T follicular helper cell (primary cell): ENCODE measurements around the gene DEFB108B.
"Not testable (repeated sequence)": the region's sequence is repeated elsewhere in the genome, so short reads cannot be mapped to it uniquely, and the experiment has no call there.

Source experiments
- DNase-seq: peaks from one replicate; pipeline ENCODE4 v3.0.0-alpha.2; 2020; ENCODE audit warnings: low read depth

DEFB108B gene

DNA sequence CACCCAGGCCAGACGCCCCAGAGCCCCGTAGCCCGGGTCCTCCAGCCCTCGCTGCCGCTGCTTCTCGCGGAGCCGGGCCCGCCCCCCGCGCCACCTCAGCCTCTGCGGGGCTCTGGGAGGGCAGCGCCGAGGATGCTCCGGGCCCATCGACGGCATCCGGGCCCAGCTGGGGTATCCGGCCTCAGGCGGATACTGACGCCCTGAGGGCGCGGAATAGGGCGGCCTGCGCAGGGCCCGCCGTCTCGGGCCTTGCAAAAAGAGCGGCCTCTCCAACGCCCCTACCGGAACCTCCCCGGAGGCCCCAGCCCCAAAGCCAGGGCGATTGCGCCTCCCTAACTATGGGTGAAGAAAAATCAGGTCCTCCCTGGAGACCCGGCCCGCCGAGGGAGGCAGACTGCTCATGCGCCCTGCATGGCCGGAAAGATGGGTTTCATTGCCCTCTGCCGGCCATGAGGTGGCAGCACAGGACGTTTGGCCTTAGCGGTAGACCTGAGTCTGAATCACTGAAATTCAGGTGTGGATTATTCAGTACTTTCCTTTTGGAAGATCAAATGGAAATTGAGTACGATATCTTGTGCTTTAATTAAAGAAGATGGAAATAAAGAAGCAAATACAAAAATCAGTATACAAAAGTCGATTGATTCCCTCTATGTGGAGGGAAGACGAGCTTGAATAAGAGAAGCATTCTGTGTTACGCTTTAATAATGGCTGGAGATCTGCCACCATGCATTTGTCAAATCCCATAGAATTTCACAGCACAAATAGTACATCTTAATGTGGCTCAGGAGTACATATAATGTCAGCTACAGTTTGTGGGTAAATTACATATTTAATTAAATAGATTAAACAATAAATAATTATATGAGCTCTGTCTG lies 19.3 kb upstream of the DEFB108B start:
- DNase-seq = peak; percentile 75

DNA sequence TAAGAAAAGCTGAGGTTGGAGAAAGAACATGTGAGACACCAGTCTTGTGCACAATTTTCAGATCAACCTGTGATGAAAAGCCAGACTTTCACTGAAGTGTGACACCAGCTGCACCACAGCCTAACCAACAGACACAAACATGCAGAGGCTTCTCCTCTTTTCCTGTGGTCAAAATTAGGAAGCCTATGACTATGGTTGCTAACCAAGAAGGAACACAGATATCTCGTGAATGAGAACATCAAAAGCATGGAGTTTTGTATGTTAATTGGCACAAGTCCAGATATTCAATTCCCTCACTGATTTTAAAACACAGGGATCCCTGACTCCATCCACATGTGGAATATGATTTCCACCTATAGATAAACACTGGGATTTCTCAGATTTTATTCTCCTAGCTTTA lies 11.5 kb upstream of the DEFB108B start:
- not testable (repeated sequence) for DNase-seq

GRCh38 chr11:71829247-71829646 lies 3.8 kb upstream of the DEFB108B start:
- not testable (repeated sequence) for DNase-seq

GRCh38 chr11:71829686-71830085 lies 3.3 kb upstream of the DEFB108B start:
- DNase-seq = not testable (repeated sequence)

DNA sequence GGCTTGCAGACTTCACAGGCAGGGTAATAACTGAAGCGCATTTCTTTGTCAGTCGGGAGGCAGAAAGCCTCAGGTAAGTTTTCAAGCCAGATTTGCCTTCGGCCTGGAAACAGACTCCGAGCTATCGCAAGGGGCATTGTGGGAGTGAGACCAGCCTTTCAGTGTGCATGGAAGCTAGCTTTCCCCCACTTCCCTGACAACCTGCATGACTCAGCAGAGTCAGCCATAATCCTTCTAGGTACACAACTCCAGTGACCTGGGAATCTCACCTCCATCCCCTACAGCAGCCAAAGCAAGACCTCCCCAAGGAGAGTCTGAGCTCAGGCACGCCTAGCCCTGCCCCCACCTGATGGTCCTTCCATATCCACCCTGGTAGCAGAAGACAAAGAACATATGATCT lies 9.7 kb downstream of the DEFB108B start:
- DNase-seq = not testable (repeated sequence)

- not testable (repeated sequence) for DNase-seq
These were observed 10.4 kb downstream of the DEFB108B start for GRCh38 chr11:71843355-71843754.

- no peak for DNase-seq
These were observed 10.9 kb downstream of the DEFB108B start for GRCh38 chr11:71843858-71844257.

- DNase-seq = not testable (repeated sequence)
These were observed 20.9 kb downstream of the DEFB108B start for GRCh38 chr11:71853895-71854294.

DNA sequence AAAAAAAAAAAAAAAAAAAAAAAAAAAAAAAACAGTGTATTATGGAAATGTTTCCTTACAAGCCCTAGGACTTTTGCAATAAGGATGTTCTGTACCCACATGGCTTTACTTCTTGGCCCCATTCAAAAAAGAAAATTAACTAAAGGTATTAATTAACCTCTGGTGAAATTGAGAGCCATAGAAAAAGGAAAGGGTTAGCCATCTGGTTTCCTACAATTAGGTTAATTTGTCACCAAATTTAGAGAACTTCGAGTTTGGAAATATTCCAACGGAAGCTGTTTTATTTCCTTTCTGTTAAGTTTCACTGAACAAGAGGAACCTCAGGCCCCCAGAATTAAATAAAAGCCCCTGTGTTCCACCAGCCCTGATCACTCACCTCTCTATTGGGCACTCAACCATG lies 22.9 kb downstream of the DEFB108B start:
- DNase-seq = not testable (repeated sequence)

DNA sequence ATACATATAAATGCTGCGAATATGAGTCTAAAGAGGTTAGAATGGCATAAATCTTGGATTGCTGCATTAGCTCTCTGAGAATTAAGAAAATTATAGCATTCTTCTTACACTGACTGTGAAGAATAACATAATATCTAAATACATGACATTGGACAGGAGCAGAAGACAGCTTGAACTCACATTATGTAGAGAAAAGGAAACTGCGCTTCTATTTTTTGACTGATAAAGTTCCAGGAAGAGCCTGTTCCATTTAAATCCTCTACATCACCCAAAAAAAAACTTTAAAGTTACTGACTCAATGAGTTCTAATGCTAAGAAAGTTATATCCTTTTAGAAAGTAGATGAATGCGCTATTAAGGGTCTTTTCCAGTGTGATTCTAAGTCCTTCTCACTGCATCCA lies 27.8 kb downstream of the DEFB108B start:
- DNase-seq = not testable (repeated sequence)

GRCh38 chr11:71863978-71864627 lies 31.1 kb downstream of the DEFB108B start:
- not testable (repeated sequence) for DNase-seq

DNA sequence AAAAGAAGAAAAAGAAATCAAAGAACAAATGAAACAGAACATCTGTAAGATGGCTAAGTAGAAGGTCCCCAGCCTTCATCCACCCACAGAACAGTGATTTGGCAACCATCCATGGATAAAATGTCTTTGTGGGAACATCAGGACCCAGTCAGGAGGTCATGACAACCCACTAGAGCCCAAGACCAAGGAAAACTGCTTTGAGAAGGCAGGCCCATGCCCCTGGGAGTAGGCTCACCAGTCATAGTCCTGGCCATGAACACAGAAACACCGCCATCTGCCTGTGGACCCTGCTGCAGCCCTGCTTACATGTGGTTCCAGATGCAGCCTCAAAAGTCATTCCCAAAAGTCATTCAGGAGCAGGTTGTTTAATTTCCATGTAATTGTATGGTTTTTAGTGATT lies 34.2 kb downstream of the DEFB108B start:
- DNase-seq = not testable (repeated sequence)

GRCh38 chr11:71869931-71870330 lies 36.9 kb downstream of the DEFB108B start:
- DNase-seq = not testable (repeated sequence)

DNA sequence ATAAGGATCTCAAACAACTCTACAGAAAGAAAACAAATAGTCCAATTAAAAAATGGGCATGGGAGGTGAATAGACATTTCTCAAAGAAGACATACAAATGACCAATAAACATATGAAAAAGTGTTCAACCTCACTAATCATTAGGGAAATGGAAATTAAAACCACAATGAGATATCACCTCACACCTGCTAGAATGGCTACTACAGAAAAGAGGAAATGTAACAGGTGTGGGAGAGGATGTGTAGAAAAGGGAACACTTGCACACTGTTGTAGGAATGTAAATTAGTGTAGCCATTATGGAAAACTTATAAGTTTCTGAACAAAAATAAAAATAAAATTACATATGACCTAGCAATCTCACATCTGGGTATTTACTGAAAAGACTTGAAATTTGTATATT lies 37.7 kb downstream of the DEFB108B start:
- DNase-seq = not testable (repeated sequence)

- DNase-seq = not testable (repeated sequence)
These were observed 43.3 kb downstream of the DEFB108B start for GRCh38 chr11:71876262-71876661.

DNA sequence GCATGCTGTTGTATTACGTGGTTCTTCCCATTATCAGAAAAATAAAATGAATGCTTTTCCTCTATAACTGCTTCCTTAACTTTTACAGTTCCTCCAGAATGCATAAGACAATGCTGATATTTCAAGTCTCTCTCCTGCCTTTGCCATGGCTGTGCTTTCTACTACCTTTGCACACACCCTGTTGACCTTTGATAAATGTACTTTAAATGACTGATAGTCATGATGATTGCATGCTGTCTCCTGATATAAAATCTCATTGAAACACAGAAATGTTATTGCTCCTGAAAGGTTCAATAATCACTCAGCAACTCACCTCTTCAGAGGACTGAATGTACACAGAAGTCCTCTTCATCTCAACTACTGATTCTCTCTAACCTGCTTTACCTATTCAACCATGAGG lies 45.1 kb downstream of the DEFB108B start, which contains the start of gene DEFB131B:
Gene DEFB131B (plus strand): TSS at position 395 of the 400 bp plus-strand sequence. CDS start 0 bp downstream, at position 395.
- not testable (repeated sequence) for DNase-seq

- not testable (repeated sequence) for DNase-seq
These were observed 52.8 kb downstream of the DEFB108B start for GRCh38 chr11:71885806-71886205.
